Activated B cell treated with CpG ODN at 0.5 μM for 24 hours (primary cell): ENCODE results near the gene ZFAND2B. TPM values are rescaled to one million over a fixed set of nuclear protein-coding genes. Genes with fewer than 3 reads are reported as not detected.
"Not testable (repeated sequence)": the region's sequence is repeated elsewhere in the genome, so short reads cannot be mapped to it uniquely, and the experiment has no call there.

ENCODE experiments used
- ATAC-seq: fragments of 200-7000 bp; cut with Tn5 transposase; one replicate; pipeline ENCODE4 v1.10.0; 2021; ENCODE audit warnings: low read depth, mild to moderate bottlenecking, moderate library complexity
- CTCF ChIA-PET: fragments of 350-600 bp; sonication (Branson Sonifier 250); formaldehyde crosslinking; loops from one replicate; lab custom pipeline; 2021; ENCODE audit warnings: antibody characterized with exemption; lab: Charles Lee
- POLR2A ChIA-PET: fragments of 350-600 bp; sonication (Branson Sonifier 250); formaldehyde crosslinking; loops from one replicate; lab custom pipeline; 2021; ENCODE audit warnings: antibody characterized with exemption; lab: Charles Lee
- DNase-seq: peaks from one replicate; pipeline ENCODE4 v3.0.0; 2022
- H3K27ac Mint-ChIP-seq: one replicate; pipeline ENCODE4 v1.8.0; 2020; ENCODE audit warnings: mixed read lengths
- H3K27me3 Mint-ChIP-seq: one replicate; pipeline ENCODE4 v1.8.0; 2021; ENCODE audit warnings: mixed read lengths
- H3K36me3 Mint-ChIP-seq: one replicate; pipeline ENCODE4 v1.8.0; 2021; ENCODE audit warnings: low read depth, mixed read lengths
- H3K4me1 Mint-ChIP-seq: one replicate; pipeline ENCODE4 v1.8.0; 2021; ENCODE audit warnings: mixed read lengths
- H3K4me3 Mint-ChIP-seq: one replicate; pipeline ENCODE4 v1.8.0; 2020; ENCODE audit warnings: mild to moderate bottlenecking, mixed read lengths
- H3K9me3 Mint-ChIP-seq: one replicate; pipeline ENCODE4 v1.8.0; 2020; ENCODE audit warnings: mixed read lengths
- CTCF ChIP-seq: fragments of 200-600 bp; IDR thresholded peaks from one replicate; pipeline ENCODE4 v1.8.0; 2022; ENCODE audit warnings: antibody characterized with exemption, mild to moderate bottlenecking
- intact Hi-C: fragments of 100-400 bp; cut with micrococcal nuclease; formaldehyde crosslinking; loops from one replicate; pipeline ENCODE4 v1.15.1; 2024
- total RNA-seq: library from RNA; stranded (reverse); gene quantifications from 2 replicates; pipeline ENCODE4 v1.2.3, GENCODE V29; 2022

The ZFAND2B gene
- total RNA-seq, 1 donor from 2014 or later: 47.2 TPM

- H3K4me3 Mint-ChIP-seq: peak overlapping the region; percentile 82
- no peak for ATAC-seq
- no peaks in the 10 kb centered on the region for H3K27me3 Mint-ChIP-seq
- no peak for DNase-seq
- ChIA-PET CTCF (interaction anchor here (4.3 to 4.4 kb wide), 2 partner anchors 26 to 42 kb away, joined by 34 to 42 read pairs; partner anchors contain the start of gene DNAJB2), POLR2A (interaction anchor here (0.6 to 12.0 kb wide), 21 partner anchors 8 to 962 kb away, joined by 3 to 287 read pairs (median 8); partner anchors contain the start of genes ABCB6, ANKZF1, ATG9A and CNPPD1)
- no peak for TF ChIP-seq CTCF
- no peaks in the 10 kb centered on the region for H3K9me3 Mint-ChIP-seq
- intact Hi-C loops: loop anchor here (5.0 kb wide), 1 partner anchor 290 kb away; the partner anchor contains the start of genes CHPF and TMEM198
- peak overlapping the region; percentile 98 for H3K27ac Mint-ChIP-seq
- peaks cover 52% of the 10 kb centered on the region for H3K36me3 Mint-ChIP-seq
- peaks cover 67% of the 10 kb centered on the region for H3K4me1 Mint-ChIP-seq
These were observed 46.0 kb downstream of the ZFAND2B start for GRCh38 chr2:219252570-219252899.

GRCh38 chr2:219252900-219253752, 46.5 kb downstream of the ZFAND2B start, which contains the start of gene TUBA4B:
Gene TUBA4B, plus strand, starts transcription at chr2:219253243. Its CDS starts 165 bp downstream, at chr2:219253408.
- no peaks in the 10 kb centered on the region for H3K9me3 Mint-ChIP-seq
- peaks cover 48% of the 10 kb centered on the region for H3K36me3 Mint-ChIP-seq
- ATAC-seq (peak; percentile 8), DNase-seq (peak; percentile 42)
- peak within 1 kb of the TSS; percentile 82 for H3K4me3 Mint-ChIP-seq
- H3K27ac Mint-ChIP-seq: peak within 1 kb of the TSS; percentile 98
- ChIA-PET POLR2A (interaction anchor here (0.6 to 12.0 kb wide), 26 partner anchors 8 to 962 kb away, joined by 3 to 287 read pairs (median 6); partner anchors contain the start of genes ABCB6, ANKZF1, ATG9A and CNPPD1), CTCF (interaction anchor here (1.7 to 4.4 kb wide), 4 partner anchors 8 to 41 kb away, joined by 7 to 42 read pairs (median 24); partner anchors contain the start of genes ANKZF1, ATG9A, DNAJB2 and GLB1L)
- intact Hi-C loops: loop anchor here (1.0 to 5.0 kb wide), 8 partner anchors 8 to 685 kb away; partner anchors contain the start of genes ANKZF1, ATG9A, CHPF and CNOT9
- TF ChIP-seq CTCF: no peak
- H3K4me1 Mint-ChIP-seq: peaks cover 61% of the 10 kb centered on the region
- no peaks in the 10 kb centered on the region for H3K27me3 Mint-ChIP-seq

GRCh38 chr2:219253753-219254589, 47.4 kb downstream of the ZFAND2B start, which contains the start of gene TUBA4A:
Gene TUBA4A, minus strand, starts transcription at chr2:219253918. Its CDS starts 60 bp downstream, at chr2:219253858.
- peak within 1 kb of the TSS; percentile 82 for H3K4me3 Mint-ChIP-seq
- no peak for TF ChIP-seq CTCF
- intact Hi-C loops: loop anchor here (1.0 to 5.0 kb wide), 12 partner anchors 9 to 686 kb away; partner anchors contain the start of genes ANKZF1, ATG9A, CHPF and CNOT9

GRCh38 chr2:219254590-219255201, 48.1 kb downstream of the ZFAND2B start:
- no peaks in the 10 kb centered on the region for H3K27me3 Mint-ChIP-seq
- peaks cover 46% of the 10 kb centered on the region for H3K4me1 Mint-ChIP-seq
- intact Hi-C loops: loop anchor here (1.0 to 5.0 kb wide), 5 partner anchors 25 to 288 kb away; partner anchors contain the start of genes CHPF, DNAJB2, NHEJ1 and TMEM198
- peak overlapping the region; percentile 82 for H3K4me3 Mint-ChIP-seq
- TF ChIP-seq CTCF: no peak
- H3K27ac Mint-ChIP-seq: peak overlapping the region; percentile 88
- DNase-seq (peak; percentile 24), ATAC-seq (peak; percentile 35)
- CTCF ChIA-PET: interaction anchor here (0.6 to 4.4 kb wide), 13 partner anchors 9 to 134 kb away, joined by 3 to 42 read pairs (median 4); partner anchors contain the start of genes ANKZF1, ATG9A, CNPPD1 and DNAJB2
- POLR2A ChIA-PET: interaction anchor here (0.6 to 12.0 kb wide), 20 partner anchors 10 to 362 kb away, joined by 3 to 287 read pairs (median 8); partner anchors contain the start of genes ABCB6, ANKZF1, ATG9A and CNPPD1
- no peaks in the 10 kb centered on the region for H3K9me3 Mint-ChIP-seq
- peaks cover 37% of the 10 kb centered on the region for H3K36me3 Mint-ChIP-seq

More at GRCh38 chr2:219253753-219254589, 47.4 kb downstream of the ZFAND2B start, which contains the start of gene TUBA4A:
- H3K36me3 Mint-ChIP-seq: peaks cover 42% of the 10 kb centered on the region
- H3K9me3 Mint-ChIP-seq: no peaks in the 10 kb centered on the region
- H3K27me3 Mint-ChIP-seq: no peaks in the 10 kb centered on the region
- CTCF ChIA-PET: interaction anchor here (1.1 to 4.4 kb wide), 9 partner anchors 8 to 135 kb away, joined by 3 to 42 read pairs (median 7); partner anchors contain the start of genes ANKZF1, ATG9A, CNPPD1 and DNAJB2
- ATAC-seq (peak; percentile 69), DNase-seq (peak; percentile 90)
- peak within 1 kb of the TSS; percentile 98 for H3K27ac Mint-ChIP-seq
- H3K4me1 Mint-ChIP-seq: peaks cover 53% of the 10 kb centered on the region
- POLR2A ChIA-PET: interaction anchor here (0.6 to 12.0 kb wide), 22 partner anchors 8 to 362 kb away, joined by 3 to 287 read pairs (median 7); partner anchors contain the start of genes ABCB6, ANKZF1, ATG9A and CNPPD1

- DNase-seq, intact Hi-C loops, H3K36me3 Mint-ChIP-seq, H3K27me3 Mint-ChIP-seq, H3K9me3 Mint-ChIP-seq, ATAC-seq, H3K4me3 Mint-ChIP-seq, H3K27ac Mint-ChIP-seq: not testable (repeated sequence)
- peaks cover 13% of the 10 kb centered on the region for H3K4me1 Mint-ChIP-seq
- ChIA-PET CTCF (interaction anchor here (1.2 kb wide), 1 partner anchor 18 kb away, joined by 9 read pairs; no protein-coding TSS in a partner anchor), POLR2A (interaction anchor here (0.9 kb wide), 2 partner anchors 10 to 53 kb away, joined by 4 to 5 read pairs; partner anchors contain the start of gene ZFAND2B)
These were observed 52.4 kb downstream of the ZFAND2B start for GRCh38 chr2:219258942-219259341.
